ENCODE data around the gene FAM20C.

DNA sequence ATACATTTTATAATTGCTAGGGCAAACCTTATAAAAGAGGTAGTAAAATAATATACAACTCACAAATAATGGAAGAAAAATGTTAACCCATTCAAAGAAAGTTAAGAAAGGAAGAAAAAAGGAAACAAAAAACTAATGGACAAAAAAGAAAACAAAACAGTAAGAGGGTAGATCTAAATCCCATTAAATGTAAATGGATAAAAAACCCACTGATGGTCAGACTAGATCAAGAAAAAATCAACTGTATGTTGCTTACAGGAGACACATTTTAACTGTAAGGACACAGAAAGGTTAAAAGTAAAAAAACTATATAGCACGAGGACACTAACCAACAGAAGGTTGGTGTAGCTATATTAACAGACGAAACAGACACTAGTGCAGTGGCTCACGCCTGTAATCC is 115.6 kb downstream of the FAM20C start:
- TF ChIP-seq TCF12 (IDR thresholded peaks at IDR 0.05; ENCODE audit: low read depth, low read length) (no peak), JUNB (IDR thresholded peaks at IDR 0.05) (no peak), RAD21 (IDR thresholded peaks at IDR 0.05; ENCODE audit: insufficient read depth, low read depth, low read length) (no peak), DPF2 (IDR thresholded peaks at IDR 0.05) (no peak), BCL11A (IDR thresholded peaks at IDR 0.05; ENCODE audit: low read depth, low read length) (no peak), TCF3 (IDR thresholded peaks at IDR 0.05; ENCODE audit: borderline replicate concordance, insufficient read depth, low read depth, low read length) (no peak), GABPA (IDR thresholded peaks at IDR 0.05; ENCODE audit: low read depth) (no peak), KLF5 (IDR thresholded peaks at IDR 0.05; ENCODE audit: partially characterized antibody) (no peak)
- TF ChIP-seq, protein P1, sequence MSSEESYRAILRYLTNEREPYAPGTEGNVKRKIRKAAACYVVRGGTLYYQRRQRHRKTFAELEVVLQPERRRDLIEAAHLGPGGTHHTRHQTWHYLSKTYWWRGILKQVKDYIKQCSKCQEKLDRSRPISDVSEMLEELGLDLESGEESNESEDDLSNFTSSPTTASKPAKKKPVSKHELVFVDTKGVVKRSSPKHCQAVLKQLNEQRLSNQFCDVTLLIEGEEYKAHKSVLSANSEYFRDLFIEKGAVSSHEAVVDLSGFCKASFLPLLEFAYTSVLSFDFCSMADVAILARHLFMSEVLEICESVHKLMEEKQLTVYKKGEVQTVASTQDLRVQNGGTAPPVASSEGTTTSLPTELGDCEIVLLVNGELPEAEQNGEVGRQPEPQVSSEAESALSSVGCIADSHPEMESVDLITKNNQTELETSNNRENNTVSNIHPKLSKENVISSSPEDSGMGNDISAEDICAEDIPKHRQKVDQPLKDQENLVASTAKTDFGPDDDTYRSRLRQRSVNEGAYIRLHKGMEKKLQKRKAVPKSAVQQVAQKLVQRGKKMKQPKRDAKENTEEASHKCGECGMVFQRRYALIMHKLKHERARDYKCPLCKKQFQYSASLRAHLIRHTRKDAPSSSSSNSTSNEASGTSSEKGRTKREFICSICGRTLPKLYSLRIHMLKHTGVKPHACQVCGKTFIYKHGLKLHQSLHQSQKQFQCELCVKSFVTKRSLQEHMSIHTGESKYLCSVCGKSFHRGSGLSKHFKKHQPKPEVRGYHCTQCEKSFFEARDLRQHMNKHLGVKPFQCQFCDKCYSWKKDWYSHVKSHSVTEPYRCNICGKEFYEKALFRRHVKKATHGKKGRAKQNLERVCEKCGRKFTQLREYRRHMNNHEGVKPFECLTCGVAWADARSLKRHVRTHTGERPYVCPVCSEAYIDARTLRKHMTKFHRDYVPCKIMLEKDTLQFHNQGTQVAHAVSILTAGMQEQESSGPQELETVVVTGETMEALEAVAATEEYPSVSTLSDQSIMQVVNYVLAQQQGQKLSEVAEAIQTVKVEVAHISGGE (CRISPR knock-in tag; IDR thresholded peaks at IDR 0.05) = no peak
- TF ChIP-seq, protein P2, sequence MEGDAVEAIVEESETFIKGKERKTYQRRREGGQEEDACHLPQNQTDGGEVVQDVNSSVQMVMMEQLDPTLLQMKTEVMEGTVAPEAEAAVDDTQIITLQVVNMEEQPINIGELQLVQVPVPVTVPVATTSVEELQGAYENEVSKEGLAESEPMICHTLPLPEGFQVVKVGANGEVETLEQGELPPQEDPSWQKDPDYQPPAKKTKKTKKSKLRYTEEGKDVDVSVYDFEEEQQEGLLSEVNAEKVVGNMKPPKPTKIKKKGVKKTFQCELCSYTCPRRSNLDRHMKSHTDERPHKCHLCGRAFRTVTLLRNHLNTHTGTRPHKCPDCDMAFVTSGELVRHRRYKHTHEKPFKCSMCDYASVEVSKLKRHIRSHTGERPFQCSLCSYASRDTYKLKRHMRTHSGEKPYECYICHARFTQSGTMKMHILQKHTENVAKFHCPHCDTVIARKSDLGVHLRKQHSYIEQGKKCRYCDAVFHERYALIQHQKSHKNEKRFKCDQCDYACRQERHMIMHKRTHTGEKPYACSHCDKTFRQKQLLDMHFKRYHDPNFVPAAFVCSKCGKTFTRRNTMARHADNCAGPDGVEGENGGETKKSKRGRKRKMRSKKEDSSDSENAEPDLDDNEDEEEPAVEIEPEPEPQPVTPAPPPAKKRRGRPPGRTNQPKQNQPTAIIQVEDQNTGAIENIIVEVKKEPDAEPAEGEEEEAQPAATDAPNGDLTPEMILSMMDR (IDR thresholded peaks at IDR 0.05 in 2 of 3, conservative IDR thresholded peaks at IDR 0.05 in 1 of 3; ENCODE audit: control insufficient read depth in 2 of 3, extremely low read depth in 1 of 3, insufficient read depth in 1 of 3, low read depth in 3 of 3, low read length in 3 of 3) = no peak
- TF ChIP-seq, protein P3, sequence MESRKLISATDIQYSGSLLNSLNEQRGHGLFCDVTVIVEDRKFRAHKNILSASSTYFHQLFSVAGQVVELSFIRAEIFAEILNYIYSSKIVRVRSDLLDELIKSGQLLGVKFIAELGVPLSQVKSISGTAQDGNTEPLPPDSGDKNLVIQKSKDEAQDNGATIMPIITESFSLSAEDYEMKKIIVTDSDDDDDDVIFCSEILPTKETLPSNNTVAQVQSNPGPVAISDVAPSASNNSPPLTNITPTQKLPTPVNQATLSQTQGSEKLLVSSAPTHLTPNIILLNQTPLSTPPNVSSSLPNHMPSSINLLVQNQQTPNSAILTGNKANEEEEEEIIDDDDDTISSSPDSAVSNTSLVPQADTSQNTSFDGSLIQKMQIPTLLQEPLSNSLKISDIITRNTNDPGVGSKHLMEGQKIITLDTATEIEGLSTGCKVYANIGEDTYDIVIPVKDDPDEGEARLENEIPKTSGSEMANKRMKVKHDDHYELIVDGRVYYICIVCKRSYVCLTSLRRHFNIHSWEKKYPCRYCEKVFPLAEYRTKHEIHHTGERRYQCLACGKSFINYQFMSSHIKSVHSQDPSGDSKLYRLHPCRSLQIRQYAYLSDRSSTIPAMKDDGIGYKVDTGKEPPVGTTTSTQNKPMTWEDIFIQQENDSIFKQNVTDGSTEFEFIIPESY (IDR thresholded peaks at IDR 0.05) = no peak
- TF ChIP-seq, protein P4, sequence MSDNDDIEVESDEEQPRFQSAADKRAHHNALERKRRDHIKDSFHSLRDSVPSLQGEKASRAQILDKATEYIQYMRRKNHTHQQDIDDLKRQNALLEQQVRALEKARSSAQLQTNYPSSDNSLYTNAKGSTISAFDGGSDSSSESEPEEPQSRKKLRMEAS (IDR thresholded peaks at IDR 0.05; ENCODE audit: low read depth, low read length) = no peak
- TF ChIP-seq, protein P5, sequence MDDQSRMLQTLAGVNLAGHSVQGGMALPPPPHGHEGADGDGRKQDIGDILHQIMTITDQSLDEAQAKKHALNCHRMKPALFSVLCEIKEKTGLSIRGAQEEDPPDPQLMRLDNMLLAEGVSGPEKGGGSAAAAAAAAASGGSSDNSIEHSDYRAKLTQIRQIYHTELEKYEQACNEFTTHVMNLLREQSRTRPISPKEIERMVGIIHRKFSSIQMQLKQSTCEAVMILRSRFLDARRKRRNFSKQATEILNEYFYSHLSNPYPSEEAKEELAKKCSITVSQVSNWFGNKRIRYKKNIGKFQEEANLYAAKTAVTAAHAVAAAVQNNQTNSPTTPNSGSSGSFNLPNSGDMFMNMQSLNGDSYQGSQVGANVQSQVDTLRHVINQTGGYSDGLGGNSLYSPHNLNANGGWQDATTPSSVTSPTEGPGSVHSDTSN (IDR thresholded peaks at IDR 0.05; ENCODE audit: insufficient replicate concordance, low read depth, low read length) = no peak
- TF ChIP-seq, protein P6, sequence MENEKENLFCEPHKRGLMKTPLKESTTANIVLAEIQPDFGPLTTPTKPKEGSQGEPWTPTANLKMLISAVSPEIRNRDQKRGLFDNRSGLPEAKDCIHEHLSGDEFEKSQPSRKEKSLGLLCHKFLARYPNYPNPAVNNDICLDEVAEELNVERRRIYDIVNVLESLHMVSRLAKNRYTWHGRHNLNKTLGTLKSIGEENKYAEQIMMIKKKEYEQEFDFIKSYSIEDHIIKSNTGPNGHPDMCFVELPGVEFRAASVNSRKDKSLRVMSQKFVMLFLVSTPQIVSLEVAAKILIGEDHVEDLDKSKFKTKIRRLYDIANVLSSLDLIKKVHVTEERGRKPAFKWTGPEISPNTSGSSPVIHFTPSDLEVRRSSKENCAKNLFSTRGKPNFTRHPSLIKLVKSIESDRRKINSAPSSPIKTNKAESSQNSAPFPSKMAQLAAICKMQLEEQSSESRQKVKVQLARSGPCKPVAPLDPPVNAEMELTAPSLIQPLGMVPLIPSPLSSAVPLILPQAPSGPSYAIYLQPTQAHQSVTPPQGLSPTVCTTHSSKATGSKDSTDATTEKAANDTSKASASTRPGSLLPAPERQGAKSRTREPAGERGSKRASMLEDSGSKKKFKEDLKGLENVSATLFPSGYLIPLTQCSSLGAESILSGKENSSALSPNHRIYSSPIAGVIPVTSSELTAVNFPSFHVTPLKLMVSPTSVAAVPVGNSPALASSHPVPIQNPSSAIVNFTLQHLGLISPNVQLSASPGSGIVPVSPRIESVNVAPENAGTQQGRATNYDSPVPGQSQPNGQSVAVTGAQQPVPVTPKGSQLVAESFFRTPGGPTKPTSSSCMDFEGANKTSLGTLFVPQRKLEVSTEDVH (IDR thresholded peaks at IDR 0.05; ENCODE audit: low read depth, partially characterized antibody) = no peak
